Memory B cell (primary cell): Measurements from ENCODE around the gene TIMM29.
"Not testable (repeated sequence)": the region's sequence is repeated elsewhere in the genome, so short reads cannot be mapped to it uniquely, and the experiment has no call there.

Experiments used
- ATAC-seq: fragments of 150-1000 bp; cut with Tn5 transposase; 2 replicates; pipeline ENCODE4 v1.10.0; 2021; ENCODE audit warnings: low read depth, mild to moderate bottlenecking, moderate library complexity
- DNase-seq, 2 donors: peaks; one replicate each; pipeline ENCODE4 v3.0.0; 2022; ENCODE audit warnings: low spot score in 2 of 2
- H3K27ac Mint-ChIP-seq: one replicate; pipeline ENCODE4 v1.8.0; 2022; ENCODE audit warnings: mild to moderate bottlenecking, moderate library complexity, mixed read lengths
- H3K27me3 Mint-ChIP-seq: one replicate; pipeline ENCODE4 v1.8.0; 2022; ENCODE audit warnings: mixed read lengths
- H3K36me3 Mint-ChIP-seq: one replicate; pipeline ENCODE4 v1.8.0; 2022; ENCODE audit warnings: mild to moderate bottlenecking, mixed read lengths
- H3K4me1 Mint-ChIP-seq: one replicate; pipeline ENCODE4 v1.8.0; 2022; ENCODE audit warnings: mixed read lengths
- H3K4me3 Mint-ChIP-seq: one replicate; pipeline ENCODE4 v1.8.0; 2022; ENCODE audit warnings: mild to moderate bottlenecking, moderate library complexity, mixed read lengths
- H3K9me3 Mint-ChIP-seq: one replicate; pipeline ENCODE4 v1.8.0; 2022; ENCODE audit warnings: mixed read lengths

The TIMM29 gene

DNA sequence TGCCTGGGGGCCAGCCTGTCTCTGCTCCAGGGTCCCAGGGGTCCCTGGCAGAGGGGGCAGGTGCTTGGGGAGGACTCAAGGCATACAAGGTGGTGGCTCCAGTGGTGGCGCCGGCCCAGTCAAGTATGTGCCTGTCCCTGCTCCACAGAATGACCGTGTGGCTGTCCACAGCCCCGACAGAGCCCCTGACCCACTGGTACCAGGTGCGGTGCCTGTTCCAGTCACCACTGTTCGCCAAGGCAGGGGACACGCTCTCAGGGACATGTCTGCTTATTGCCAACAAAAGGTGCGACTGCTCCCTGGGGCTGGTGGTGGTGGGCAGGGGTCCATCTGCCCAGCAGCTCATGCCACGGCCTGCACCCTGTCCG is 8.3 kb upstream of the TIMM29 start:
- no peak for ATAC-seq
- DNase-seq = no peak
- peaks cover 17% of the 10 kb centered on the region for H3K36me3 Mint-ChIP-seq
- H3K27me3 Mint-ChIP-seq = no peaks in the 10 kb centered on the region
- H3K27ac Mint-ChIP-seq = no peak overlapping the region
- H3K9me3 Mint-ChIP-seq = no peaks in the 10 kb centered on the region
- peaks cover 5% of the 10 kb centered on the region for H3K4me1 Mint-ChIP-seq
- no peak overlapping the region for H3K4me3 Mint-ChIP-seq

GRCh38 chr19:10920781-10921180 is 7.8 kb upstream of the TIMM29 start:
- no peak overlapping the region for H3K4me3 Mint-ChIP-seq
- H3K27me3 Mint-ChIP-seq = no peaks in the 10 kb centered on the region
- DNase-seq (no peak), ATAC-seq (no peak)
- no peak overlapping the region for H3K27ac Mint-ChIP-seq
- H3K9me3 Mint-ChIP-seq = no peaks in the 10 kb centered on the region
- peaks cover 7% of the 10 kb centered on the region for H3K4me1 Mint-ChIP-seq
- H3K36me3 Mint-ChIP-seq = peaks cover 19% of the 10 kb centered on the region

GRCh38 chr19:10921199-10921909 is 7.3 kb upstream of the TIMM29 start:
- no peak for DNase-seq
- no peak for ATAC-seq
- no peaks in the 10 kb centered on the region for H3K9me3 Mint-ChIP-seq
- no peaks in the 10 kb centered on the region for H3K27me3 Mint-ChIP-seq
- peaks cover 7% of the 10 kb centered on the region for H3K4me1 Mint-ChIP-seq
- H3K4me3 Mint-ChIP-seq = no peak overlapping the region
- no peak overlapping the region for H3K27ac Mint-ChIP-seq
- peaks cover 19% of the 10 kb centered on the region for H3K36me3 Mint-ChIP-seq

DNA sequence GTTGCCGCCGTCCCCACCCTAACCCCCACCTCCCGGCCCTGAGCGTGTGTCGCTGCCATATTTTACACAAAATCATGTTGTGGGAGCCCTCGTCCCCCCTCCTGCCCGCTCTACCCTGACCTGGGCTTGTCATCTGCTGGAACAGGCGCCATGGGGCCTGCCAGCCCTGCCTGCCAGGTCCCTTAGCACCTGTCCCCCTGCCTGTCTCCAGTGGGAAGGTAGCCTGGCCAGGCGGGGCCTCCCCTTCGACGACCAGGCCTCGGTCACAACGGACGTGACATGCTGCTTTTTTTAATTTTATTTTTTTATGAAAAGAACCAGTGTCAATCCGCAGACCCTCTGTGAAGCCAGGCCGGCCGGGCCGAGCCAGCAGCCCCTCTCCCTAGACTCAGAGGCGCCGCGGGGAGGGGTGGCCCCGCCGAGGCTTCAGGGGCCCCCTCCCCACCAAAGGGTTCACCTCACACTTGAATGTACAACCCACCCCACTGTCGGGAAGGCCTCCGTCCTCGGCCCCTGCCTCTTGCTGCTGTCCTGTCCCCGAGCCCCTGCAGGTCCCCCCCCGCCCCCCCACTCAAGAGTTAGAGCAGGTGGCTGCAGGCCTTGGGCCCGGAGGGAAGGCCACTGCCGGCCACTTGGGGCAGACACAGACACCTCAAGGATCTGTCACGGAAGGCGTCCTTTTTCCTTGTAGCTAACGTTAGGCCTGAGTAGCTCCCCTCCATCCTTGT is 6.5 kb upstream of the TIMM29 start:
- DNase-seq = no peak
- Mint-ChIP-seq H3K9me3 (no peaks in the 10 kb centered on the region), H3K4me3 (no peak overlapping the region), H3K36me3 (peaks cover 19% of the 10 kb centered on the region), H3K4me1 (peaks cover 7% of the 10 kb centered on the region), H3K27ac (no peak overlapping the region), H3K27me3 (no peaks in the 10 kb centered on the region)
- ATAC-seq = no peak

DNA sequence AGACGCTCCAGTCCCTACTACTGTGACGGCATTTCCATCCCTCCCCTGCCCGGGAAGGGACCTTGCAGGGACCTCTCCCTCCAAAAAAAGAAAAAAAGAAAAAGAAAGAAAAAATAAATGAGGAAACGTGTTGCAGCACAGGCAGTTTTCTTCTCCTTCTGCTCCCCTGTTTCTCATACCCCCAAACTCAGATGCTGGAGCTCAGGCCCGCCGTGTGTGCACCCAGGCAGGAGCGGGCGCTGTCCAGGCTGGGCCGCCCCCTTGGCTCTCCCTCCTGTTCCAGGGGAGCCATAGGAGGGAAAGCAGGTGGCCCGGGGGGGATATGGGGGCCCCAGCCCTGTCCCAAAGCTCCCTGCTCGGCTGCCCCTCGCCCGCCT is 6.0 kb upstream of the TIMM29 start:
- peaks cover 18% of the 10 kb centered on the region for H3K36me3 Mint-ChIP-seq
- ATAC-seq (no peak), DNase-seq (no peak)
- no peak overlapping the region for H3K27ac Mint-ChIP-seq
- H3K9me3 Mint-ChIP-seq = no peaks in the 10 kb centered on the region
- H3K4me3 Mint-ChIP-seq = no peak overlapping the region
- no peaks in the 10 kb centered on the region for H3K27me3 Mint-ChIP-seq
- H3K4me1 Mint-ChIP-seq = peaks cover 10% of the 10 kb centered on the region

- Mint-ChIP-seq H3K4me3 (no peak overlapping the region), H3K27ac (no peak overlapping the region), H3K27me3 (no peaks in the 10 kb centered on the region), H3K9me3 (no peaks in the 10 kb centered on the region), H3K4me1 (peaks cover 12% of the 10 kb centered on the region), H3K36me3 (peaks cover 18% of the 10 kb centered on the region)
- ATAC-seq = no peak
- DNase-seq = no peak
Measured at GRCh38 chr19:10923260-10924112, 5.1 kb upstream of the TIMM29 start.

- no peak for ATAC-seq
- no peak overlapping the region for H3K4me3 Mint-ChIP-seq
- peak overlapping the region; percentile 14 for H3K27ac Mint-ChIP-seq
- peaks cover 16% of the 10 kb centered on the region for H3K36me3 Mint-ChIP-seq
- H3K27me3 Mint-ChIP-seq = no peaks in the 10 kb centered on the region
- H3K4me1 Mint-ChIP-seq = peaks cover 14% of the 10 kb centered on the region
- DNase-seq = no peak
- H3K9me3 Mint-ChIP-seq = no peaks in the 10 kb centered on the region
Measured at GRCh38 chr19:10924597-10924996, 4.0 kb upstream of the TIMM29 start.

DNA sequence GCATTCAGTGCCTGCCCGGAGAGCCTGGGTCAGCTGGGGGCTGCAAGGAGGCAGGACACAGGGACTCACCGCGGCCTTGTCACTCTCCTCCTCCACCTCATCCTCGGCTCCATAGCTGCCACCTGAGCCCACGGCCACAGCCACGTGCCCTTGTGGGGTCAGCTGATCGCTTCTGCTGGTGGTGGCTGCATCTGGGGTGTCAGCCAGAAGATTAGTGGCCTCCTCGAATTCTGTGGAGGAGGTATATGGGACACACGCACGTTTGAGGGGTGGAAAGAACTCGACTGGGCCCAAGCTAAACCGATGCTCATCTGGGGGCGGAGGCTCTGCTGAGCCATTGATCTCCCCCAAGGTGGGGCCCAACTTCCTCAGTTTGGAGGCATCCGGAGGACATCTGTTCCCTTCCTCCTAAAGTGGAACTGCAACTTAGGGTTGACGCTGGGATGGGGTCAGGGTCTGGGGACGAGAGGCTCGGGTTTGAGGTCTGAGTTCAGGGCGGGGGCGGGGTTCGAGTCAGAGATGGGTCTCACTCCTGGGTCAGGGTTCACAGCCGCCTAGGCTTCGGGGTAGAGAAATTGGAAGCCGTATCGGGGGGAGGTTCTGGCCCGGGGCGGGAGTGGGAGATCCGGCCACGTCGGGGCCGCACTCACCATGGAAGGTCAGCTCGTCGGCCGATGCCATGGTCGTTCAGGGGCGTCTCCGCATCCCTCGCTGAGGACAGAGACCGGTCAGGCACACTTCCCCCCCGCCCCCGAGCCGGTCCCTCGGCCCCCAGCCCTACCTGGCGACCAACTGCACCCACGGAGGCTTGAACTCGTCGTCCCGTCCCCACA is 665 bp upstream of the TIMM29 start:
- H3K27ac Mint-ChIP-seq = peak overlapping the region; percentile 83
- H3K4me1 Mint-ChIP-seq = peaks cover 16% of the 10 kb centered on the region
- DNase-seq (no peak), ATAC-seq (peak; percentile 9)
- peak overlapping the region; percentile 91 for H3K4me3 Mint-ChIP-seq
- no peaks in the 10 kb centered on the region for H3K27me3 Mint-ChIP-seq
- H3K36me3 Mint-ChIP-seq = peaks cover 7% of the 10 kb centered on the region
- no peaks in the 10 kb centered on the region for H3K9me3 Mint-ChIP-seq

DNA sequence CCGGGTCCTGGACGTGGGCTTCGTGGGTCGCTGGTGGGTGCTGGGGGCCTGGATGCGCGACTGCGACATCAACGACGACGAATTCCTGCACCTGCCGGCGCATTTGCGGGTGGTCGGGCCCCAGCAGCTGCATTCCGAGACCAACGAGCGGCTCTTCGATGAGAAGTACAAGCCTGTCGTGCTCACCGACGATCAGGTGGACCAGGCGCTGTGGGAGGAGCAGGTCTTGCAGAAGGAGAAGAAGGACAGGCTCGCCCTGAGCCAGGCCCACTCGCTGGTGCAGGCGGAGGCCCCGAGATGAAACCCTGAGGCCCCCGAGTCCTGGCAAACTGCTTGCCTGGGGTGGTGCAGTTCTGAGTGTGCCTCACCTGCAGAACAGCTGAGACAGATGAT is 787 bp downstream of the TIMM29 start:
- no peak for ATAC-seq

GRCh38 chr19:10935371-10936059 is 6.9 kb downstream of the TIMM29 start:
- no peak for DNase-seq
- Mint-ChIP-seq H3K4me3 (no peak overlapping the region), H3K9me3 (no peaks in the 10 kb centered on the region), H3K27ac (no peak overlapping the region), H3K36me3 (peaks cover 2% of the 10 kb centered on the region), H3K27me3 (no peaks in the 10 kb centered on the region), H3K4me1 (peaks cover 4% of the 10 kb centered on the region)
- no peak for ATAC-seq

More for the DNA sequence above, 787 bp downstream of the TIMM29 start:
- H3K4me1 Mint-ChIP-seq = peaks cover 16% of the 10 kb centered on the region
- no peak for DNase-seq
- peak overlapping the region; percentile 91 for H3K4me3 Mint-ChIP-seq
- H3K9me3 Mint-ChIP-seq = no peaks in the 10 kb centered on the region
- no peaks in the 10 kb centered on the region for H3K27me3 Mint-ChIP-seq
- peaks cover 6% of the 10 kb centered on the region for H3K36me3 Mint-ChIP-seq
- H3K27ac Mint-ChIP-seq = no peak overlapping the region

- Mint-ChIP-seq H3K27me3 (no peaks in the 10 kb centered on the region), H3K4me1 (peaks cover 4% of the 10 kb centered on the region), H3K27ac (no peak overlapping the region), H3K36me3 (peaks cover 2% of the 10 kb centered on the region), H3K4me3 (no peak overlapping the region), H3K9me3 (no peaks in the 10 kb centered on the region)
- DNase-seq (peak; percentile 30 to 51), ATAC-seq (peak; percentile 62)
Measured at GRCh38 chr19:10936661-10937084, 8.1 kb downstream of the TIMM29 start.

GRCh38 chr19:10941649-10942048 is 13.0 kb downstream of the TIMM29 start:
- not testable (repeated sequence) for ATAC-seq, H3K4me1 Mint-ChIP-seq, H3K9me3 Mint-ChIP-seq, H3K27ac Mint-ChIP-seq, H3K36me3 Mint-ChIP-seq, H3K27me3 Mint-ChIP-seq, H3K4me3 Mint-ChIP-seq, DNase-seq

DNA sequence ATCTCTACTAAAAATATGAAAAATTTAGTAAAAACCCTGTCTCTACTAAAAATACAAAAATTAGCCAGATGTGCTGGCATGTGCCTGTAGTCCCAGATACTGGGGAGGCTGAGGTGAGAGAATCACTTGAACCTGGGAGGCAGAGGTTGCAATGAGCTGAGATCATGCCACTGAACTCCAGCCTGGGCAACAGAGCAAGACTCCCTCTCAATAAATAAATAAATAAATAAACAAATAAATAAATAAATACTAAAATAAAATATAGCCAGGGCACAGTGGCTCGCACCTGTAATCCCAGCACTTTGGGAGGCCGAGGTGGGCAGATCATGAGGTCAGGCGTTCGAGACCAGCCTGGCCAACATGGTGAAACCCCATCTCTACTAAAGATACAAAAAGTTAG is 14.8 kb downstream of the TIMM29 start:
- not testable (repeated sequence) for DNase-seq, H3K4me1 Mint-ChIP-seq, H3K27ac Mint-ChIP-seq, H3K4me3 Mint-ChIP-seq, H3K9me3 Mint-ChIP-seq, ATAC-seq, H3K36me3 Mint-ChIP-seq, H3K27me3 Mint-ChIP-seq
